Left lung (tissue), 10 donors: Measurements from ENCODE around the gene CPE. TPM values are rescaled to one million over a fixed set of nuclear protein-coding genes. Genes with fewer than 3 reads are reported as not detected.

Source experiments
- ATAC-seq: fragments of 200-7000 bp; cut with Tn5 transposase; one replicate; pipeline ENCODE4 v1.9.1; 2020; ENCODE audit warnings: moderate library complexity
- DNase-seq, 4 donors: peaks; one replicate each; pipeline ENCODE4 v3.0.0-alpha.2; 2013 to 2020
- H3K27ac ChIP-seq, 2 donors: fragments of 200-600 bp; sonication (generic) in 1 of 2; one replicate each; pipeline versions ENCODE4 v1.5.0 to v1.8.0; 2020 to 2021
- H3K27me3 ChIP-seq, 2 donors: fragments of 200-600 bp; sonication (generic) in 1 of 2; one replicate each; pipeline versions ENCODE4 v1.5.0 to v1.8.0; 2020 to 2021
- H3K36me3 ChIP-seq, 2 donors: fragments of 200-600 bp; sonication (generic) in 1 of 2; one replicate each; pipeline versions ENCODE4 v1.5.0 to v1.8.0; 2020 to 2021
- H3K4me1 ChIP-seq, 2 donors: fragments of 200-600 bp; one replicate each; pipeline ENCODE4 v1.8.0; 2021
- H3K4me3 ChIP-seq, 2 donors: fragments of 200-600 bp; sonication (generic) in 1 of 2; one replicate each; pipeline versions ENCODE4 v1.5.0 to v1.8.0; 2020 to 2021; ENCODE audit warnings: mild to moderate bottlenecking in 1 of 2
- H3K9me3 ChIP-seq, 2 donors: fragments of 200-600 bp; sonication (generic) in 1 of 2; one replicate each; pipeline versions ENCODE4 v1.5.0 to v1.8.0; 2020 to 2021
- CTCF ChIP-seq, 2 donors: fragments of 200-600 bp; sonication (generic) in 1 of 2; IDR thresholded peaks; one replicate each; pipeline versions ENCODE4 v1.5.0 to v1.8.0; 2021; ENCODE audit warnings: antibody characterized with exemption in 2 of 2
- intact Hi-C, 2 donors: fragments of 100-400 bp; cut with DNase I; formaldehyde crosslinking; loops; one replicate each; pipeline versions ENCODE4 v1.11.2 to v1.14.2; 2022
- polyA plus RNA-seq, 6 donors: library from polyadenylated mRNA; unstranded; fragments of 120-200 nt; gene quantifications; one replicate each; pipeline ENCODE4 v1.2.1, GENCODE V29; 2013; ENCODE audit not compliant: insufficient read length in 6 of 6
- total RNA-seq, 2 donors: library from RNA; stranded (reverse); fragmentation: NEBNext Ultra II Directional; extraction: Animal tissue kit (Norgen Biotek cat#: 25700); gene quantifications; one replicate each; pipeline ENCODE4 v1.2.1, GENCODE V29; 2021
- donor health status: DM: no; HTN: yes; CAD: no.
- donor health status: DM: no; HTN: no; CAD: no.

CPE gene
- total and polyA plus RNA-seq, 8 donors, result 24.5 to 222 (median 161) TPM

- Histone ChIP-seq H3K27ac (no peak overlapping the region), H3K36me3 (no peaks in the 10 kb centered on the region), H3K9me3 (no peaks in the 10 kb centered on the region), H3K27me3 (no peaks in the 10 kb centered on the region), H3K4me1 (no peaks in the 10 kb centered on the region), H3K4me3 (no peak overlapping the region)
- no peak for TF ChIP-seq CTCF (IDR thresholded peaks at IDR 0.05)
- intact Hi-C loops, result no loop called here
- DNase-seq, result no peak
- ATAC-seq, result no peak
Observed at GRCh38 chr4:165519591-165519990, 140.8 kb downstream of the CPE start.

GRCh38 chr4:165520086-165520485 is 141.3 kb downstream of the CPE start:
- TF ChIP-seq CTCF (IDR thresholded peaks at IDR 0.05), result no peak
- Histone ChIP-seq H3K4me1 (no peaks in the 10 kb centered on the region), H3K27me3 (no peaks in the 10 kb centered on the region), H3K4me3 (no peak overlapping the region), H3K9me3 (no peaks in the 10 kb centered on the region), H3K27ac (no peak overlapping the region), H3K36me3 (no peaks in the 10 kb centered on the region)
- no peak for DNase-seq
- no peak for ATAC-seq
- intact Hi-C loops, result no loop called here

- no peaks in the 10 kb centered on the region for H3K9me3 ChIP-seq
- no peak overlapping the region for H3K4me3 ChIP-seq
- TF ChIP-seq CTCF (IDR thresholded peaks at IDR 0.05), result no peak
- ATAC-seq, result no peak
- no peaks in the 10 kb centered on the region for H3K36me3 ChIP-seq
- DNase-seq, result no peak
- H3K27ac ChIP-seq, result peak overlapping the region in 1 of 2 donors; percentile 62
- intact Hi-C loops, result no loop called here
- H3K4me1 ChIP-seq, result no peaks in the 10 kb centered on the region
- no peaks in the 10 kb centered on the region for H3K27me3 ChIP-seq
Observed at GRCh38 chr4:165522050-165522449, 143.2 kb downstream of the CPE start.

- Histone ChIP-seq H3K4me3 (no peak overlapping the region), H3K27me3 (no peaks in the 10 kb centered on the region), H3K4me1 (no peaks in the 10 kb centered on the region), H3K27ac (no peak overlapping the region), H3K36me3 (no peaks in the 10 kb centered on the region), H3K9me3 (peaks cover 0 to 2% of the 10 kb centered on the region in 2 donors)
- DNase-seq (no peak), ATAC-seq (no peak)
- intact Hi-C loops, result no loop called here
- TF ChIP-seq CTCF (IDR thresholded peaks at IDR 0.05), result no peak
Observed at GRCh38 chr4:165524532-165525190, 145.9 kb downstream of the CPE start.

- Histone ChIP-seq H3K36me3 (no peaks in the 10 kb centered on the region), H3K27me3 (no peaks in the 10 kb centered on the region), H3K4me1 (no peaks in the 10 kb centered on the region), H3K9me3 (peaks cover 0 to 2% of the 10 kb centered on the region in 2 donors), H3K27ac (no peak overlapping the region), H3K4me3 (no peak overlapping the region)
- ATAC-seq (no peak), DNase-seq (no peak)
- intact Hi-C loops, result loop anchor here in 1 of 2 donors (10.0 kb wide), 1 partner anchor 562 kb away; no protein-coding TSS in a partner anchor
- TF ChIP-seq CTCF (IDR thresholded peaks at IDR 0.05), result no peak
Observed at GRCh38 chr4:165532976-165533375, 154.2 kb downstream of the CPE start.
